Muscle layer of colon (tissue), 2 donors: ENCODE data around the gene MPEG1.

ENCODE experiments used
- H3K27ac ChIP-seq: one replicate; pipeline ENCODE4 v1.7.0; 2013; ENCODE audit warnings: low read depth, mild to moderate bottlenecking, low read length, moderate library complexity
- H3K27me3 ChIP-seq, 2 donors: one replicate each; pipeline ENCODE4 v1.7.0; 2013; ENCODE audit warnings: low read length in 2 of 2, mild to moderate bottlenecking in 2 of 2; ENCODE audit not compliant: insufficient read depth in 2 of 2, control insufficient read depth in 1 of 2
- H3K36me3 ChIP-seq: one replicate; pipeline ENCODE4 v1.7.0; 2013; ENCODE audit warnings: mild to moderate bottlenecking, low read length; ENCODE audit not compliant: insufficient read depth
- H3K4me1 ChIP-seq: one replicate; pipeline ENCODE4 v1.7.0; 2013; ENCODE audit warnings: mild to moderate bottlenecking, low read length; ENCODE audit not compliant: insufficient read depth
- H3K4me3 ChIP-seq, 2 donors: one replicate each; pipeline ENCODE4 v1.7.0; 2013; ENCODE audit warnings: low read length in 2 of 2, low read depth in 1 of 2, mild to moderate bottlenecking in 1 of 2, moderate library complexity in 1 of 2
- H3K9ac ChIP-seq: one replicate; pipeline ENCODE4 v1.7.0; 2013; ENCODE audit warnings: low read length
- H3K9me3 ChIP-seq: one replicate; pipeline ENCODE4 v1.7.0; 2013; ENCODE audit warnings: mild to moderate bottlenecking, low read length
- donor health status: abdominal sarcoma.
- donor health status: Adenocarcinoma of cecum.

MPEG1 gene

GRCh38 chr11:59216641-59217564 lies 4.2 kb upstream of the MPEG1 start:
- H3K9ac ChIP-seq: no peak overlapping the region
- no peak overlapping the region for H3K4me3 ChIP-seq

GRCh38 chr11:59214141-59214893 lies 1.6 kb upstream of the MPEG1 start:
- Histone ChIP-seq H3K36me3 (no peaks in the 10 kb centered on the region), H3K27me3 (no peaks in the 10 kb centered on the region), H3K9me3 (no peaks in the 10 kb centered on the region), H3K4me3 (no peak overlapping the region), H3K27ac (no peak overlapping the region), H3K4me1 (peaks cover 9% of the 10 kb centered on the region), H3K9ac (no peak overlapping the region)

More at GRCh38 chr11:59216641-59217564, 4.2 kb upstream of the MPEG1 start:
- Histone ChIP-seq H3K4me1 (peaks cover 11% of the 10 kb centered on the region), H3K36me3 (no peaks in the 10 kb centered on the region), H3K27me3 (no peaks in the 10 kb centered on the region), H3K27ac (peak overlapping the region; percentile 22), H3K9me3 (no peaks in the 10 kb centered on the region)

GRCh38 chr11:59212222-59212621 lies 505 bp downstream of the MPEG1 start:
- H3K27me3 ChIP-seq: no peaks in the 10 kb centered on the region
- no peak overlapping the region for H3K4me3 ChIP-seq
- no peak overlapping the region for H3K27ac ChIP-seq
- H3K9me3 ChIP-seq: no peaks in the 10 kb centered on the region
- H3K4me1 ChIP-seq: peaks cover 10% of the 10 kb centered on the region
- no peak overlapping the region for H3K9ac ChIP-seq
- no peaks in the 10 kb centered on the region for H3K36me3 ChIP-seq

GRCh38 chr11:59208956-59209355 lies 3.8 kb downstream of the MPEG1 start:
- Histone ChIP-seq H3K9ac (no peak overlapping the region), H3K4me3 (no peak overlapping the region), H3K4me1 (peaks cover 9% of the 10 kb centered on the region), H3K27me3 (no peaks in the 10 kb centered on the region), H3K36me3 (peaks cover 12% of the 10 kb centered on the region), H3K27ac (no peak overlapping the region), H3K9me3 (no peaks in the 10 kb centered on the region)

- H3K4me3 ChIP-seq: no peak overlapping the region
- no peak overlapping the region for H3K9ac ChIP-seq
- H3K27ac ChIP-seq: peak overlapping the region; percentile 19
These were observed 4.7 kb downstream of the MPEG1 start for GRCh38 chr11:59207988-59208451.

GRCh38 chr11:59206635-59207034 lies 6.1 kb downstream of the MPEG1 start:
- Histone ChIP-seq H3K4me3 (no peak overlapping the region), H3K9me3 (no peaks in the 10 kb centered on the region), H3K4me1 (peaks cover 9% of the 10 kb centered on the region), H3K27ac (no peak overlapping the region), H3K27me3 (no peaks in the 10 kb centered on the region), H3K9ac (no peak overlapping the region), H3K36me3 (peaks cover 12% of the 10 kb centered on the region)

More at GRCh38 chr11:59207988-59208451, 4.7 kb downstream of the MPEG1 start:
- no peaks in the 10 kb centered on the region for H3K9me3 ChIP-seq
- H3K4me1 ChIP-seq: peaks cover 9% of the 10 kb centered on the region
- peaks cover 12% of the 10 kb centered on the region for H3K36me3 ChIP-seq
- H3K27me3 ChIP-seq: no peaks in the 10 kb centered on the region

- H3K27ac ChIP-seq: no peak overlapping the region
- no peaks in the 10 kb centered on the region for H3K27me3 ChIP-seq
- H3K4me3 ChIP-seq: no peak overlapping the region
- H3K9ac ChIP-seq: no peak overlapping the region
- H3K9me3 ChIP-seq: no peaks in the 10 kb centered on the region
- H3K36me3 ChIP-seq: peaks cover 12% of the 10 kb centered on the region
- H3K4me1 ChIP-seq: peaks cover 9% of the 10 kb centered on the region
These were observed 7.1 kb downstream of the MPEG1 start for GRCh38 chr11:59205648-59206047.

GRCh38 chr11:59204746-59205145 lies 8.0 kb downstream of the MPEG1 start:
- Histone ChIP-seq H3K36me3 (peaks cover 12% of the 10 kb centered on the region), H3K27me3 (no peaks in the 10 kb centered on the region), H3K9me3 (no peaks in the 10 kb centered on the region), H3K9ac (no peak overlapping the region), H3K27ac (no peak overlapping the region), H3K4me1 (peaks cover 9% of the 10 kb centered on the region), H3K4me3 (no peak overlapping the region)

- Histone ChIP-seq H3K9ac (no peak overlapping the region), H3K9me3 (no peaks in the 10 kb centered on the region), H3K4me1 (peaks cover 10% of the 10 kb centered on the region), H3K36me3 (peaks cover 12% of the 10 kb centered on the region), H3K27ac (no peak overlapping the region), H3K4me3 (no peak overlapping the region), H3K27me3 (no peaks in the 10 kb centered on the region)
These were observed 11.4 kb downstream of the MPEG1 start for GRCh38 chr11:59201353-59201752.

GRCh38 chr11:59200423-59200746 lies 12.3 kb downstream of the MPEG1 start:
- Histone ChIP-seq H3K9ac (no peak overlapping the region), H3K4me3 (no peak overlapping the region), H3K9me3 (no peaks in the 10 kb centered on the region), H3K27ac (no peak overlapping the region), H3K4me1 (peaks cover 10% of the 10 kb centered on the region), H3K27me3 (no peaks in the 10 kb centered on the region), H3K36me3 (peaks cover 7% of the 10 kb centered on the region)

GRCh38 chr11:59199546-59200422 lies 12.9 kb downstream of the MPEG1 start:
- peaks cover under 1% of the 10 kb centered on the region for H3K36me3 ChIP-seq

More at GRCh38 chr11:59199546-59200422, 12.9 kb downstream of the MPEG1 start:
- H3K9me3 ChIP-seq: no peaks in the 10 kb centered on the region
- peaks cover 10% of the 10 kb centered on the region for H3K4me1 ChIP-seq
- no peak overlapping the region for H3K4me3 ChIP-seq
- H3K9ac ChIP-seq: no peak overlapping the region
- H3K27me3 ChIP-seq: no peaks in the 10 kb centered on the region
- no peak overlapping the region for H3K27ac ChIP-seq
